ENCODE measurements around the gene TPCN2. TPM values are rescaled to one million over a fixed set of nuclear protein-coding genes. Genes with fewer than 3 reads are reported as not detected.

Gene TPCN2
- total RNA-seq, 1 donor from 2014 or later = 31.4 TPM

GRCh38 chr11:69119190-69119589 is 70.5 kb downstream of the TPCN2 start:
- Mint-ChIP-seq H3K9me3 (ENCODE audit: unreplicated experiment) (no peaks in the 10 kb centered on the region), H3K27ac (ENCODE audit: unreplicated experiment) (no peak overlapping the region), H3K27me3 (ENCODE audit: unreplicated experiment) (peaks cover 8% of the 10 kb centered on the region), H3K4me3 (ENCODE audit: unreplicated experiment) (no peak overlapping the region), H3K4me1 (ENCODE audit: unreplicated experiment) (peaks cover 2% of the 10 kb centered on the region), H3K36me3 (ENCODE audit: low read depth, unreplicated experiment) (peaks cover under 1% of the 10 kb centered on the region)
- DNase-seq (ENCODE audit: low spot score) = no peak
- TF ChIP-seq CTCF (IDR thresholded peaks at IDR 0.05; ENCODE audit: unreplicated experiment) = no peak

- Mint-ChIP-seq H3K4me1 (ENCODE audit: unreplicated experiment) (peaks cover 2% of the 10 kb centered on the region), H3K36me3 (ENCODE audit: low read depth, unreplicated experiment) (peaks cover 4% of the 10 kb centered on the region), H3K27me3 (ENCODE audit: unreplicated experiment) (peaks cover 8% of the 10 kb centered on the region), H3K9me3 (ENCODE audit: unreplicated experiment) (no peaks in the 10 kb centered on the region), H3K4me3 (ENCODE audit: unreplicated experiment) (no peak overlapping the region), H3K27ac (ENCODE audit: unreplicated experiment) (no peak overlapping the region)
- TF ChIP-seq CTCF (IDR thresholded peaks at IDR 0.05; ENCODE audit: unreplicated experiment) = no peak
- DNase-seq (ENCODE audit: low spot score) = no peak
These were observed 71.6 kb downstream of the TPCN2 start for GRCh38 chr11:69120096-69120875.

GRCh38 chr11:69121021-69121420 is 72.3 kb downstream of the TPCN2 start:
- Mint-ChIP-seq H3K4me1 (ENCODE audit: unreplicated experiment) (peaks cover 2% of the 10 kb centered on the region), H3K36me3 (ENCODE audit: low read depth, unreplicated experiment) (peaks cover 4% of the 10 kb centered on the region), H3K27ac (ENCODE audit: unreplicated experiment) (no peak overlapping the region), H3K9me3 (ENCODE audit: unreplicated experiment) (no peaks in the 10 kb centered on the region), H3K27me3 (ENCODE audit: unreplicated experiment) (peaks cover 8% of the 10 kb centered on the region), H3K4me3 (ENCODE audit: unreplicated experiment) (no peak overlapping the region)
- no peak for DNase-seq (ENCODE audit: low spot score)
- no peak for TF ChIP-seq CTCF (IDR thresholded peaks at IDR 0.05; ENCODE audit: unreplicated experiment)

GRCh38 chr11:69121621-69122325 is 73.0 kb downstream of the TPCN2 start:
- no peak overlapping the region for H3K27ac Mint-ChIP-seq (ENCODE audit: unreplicated experiment)
- peaks cover 8% of the 10 kb centered on the region for H3K27me3 Mint-ChIP-seq (ENCODE audit: unreplicated experiment)
- DNase-seq (ENCODE audit: low spot score) = no peak
- no peaks in the 10 kb centered on the region for H3K9me3 Mint-ChIP-seq (ENCODE audit: unreplicated experiment)
- no peak overlapping the region for H3K4me3 Mint-ChIP-seq (ENCODE audit: unreplicated experiment)
- peaks cover 4% of the 10 kb centered on the region for H3K36me3 Mint-ChIP-seq (ENCODE audit: low read depth, unreplicated experiment)
- H3K4me1 Mint-ChIP-seq (ENCODE audit: unreplicated experiment) = peaks cover 2% of the 10 kb centered on the region
- TF ChIP-seq CTCF (IDR thresholded peaks at IDR 0.05; ENCODE audit: unreplicated experiment) = no peak

GRCh38 chr11:69122326-69122629 is 73.5 kb downstream of the TPCN2 start:
- TF ChIP-seq CTCF (IDR thresholded peaks at IDR 0.05; ENCODE audit: unreplicated experiment) = no peak
- H3K9me3 Mint-ChIP-seq (ENCODE audit: unreplicated experiment) = no peaks in the 10 kb centered on the region
- no peak overlapping the region for H3K27ac Mint-ChIP-seq (ENCODE audit: unreplicated experiment)

More at GRCh38 chr11:69122326-69122629, 73.5 kb downstream of the TPCN2 start:
- DNase-seq (ENCODE audit: low spot score) = no peak
- Mint-ChIP-seq H3K27me3 (ENCODE audit: unreplicated experiment) (peaks cover 8% of the 10 kb centered on the region), H3K36me3 (ENCODE audit: low read depth, unreplicated experiment) (peaks cover 4% of the 10 kb centered on the region), H3K4me3 (ENCODE audit: unreplicated experiment) (no peak overlapping the region), H3K4me1 (ENCODE audit: unreplicated experiment) (peaks cover 2% of the 10 kb centered on the region)
